K562 (cell line): ENCODE data around the gene MCM3. TPM values are rescaled to one million over a fixed set of nuclear protein-coding genes. Genes with fewer than 3 reads are reported as not detected.
A peak's percentile ranks its signal among the peaks of the same experiment; 100 is the strongest.

Source experiments
- ATF3 ChIP-seq, 2 experiments: fragments of 450-650 bp in 1 of 2; sonication (generic) in 1 of 2; formaldehyde crosslinking in 1 of 2; IDR thresholded peaks in 1 of 2; conservative IDR thresholded peaks in 1 of 2; 2 replicates each; pipeline versions ENCODE4 v1.6.1 to v1.8.1; 2016 to 2023; ENCODE audit warnings: mild to moderate bottlenecking in 2 of 2, moderate library complexity in 2 of 2, inconsistent platforms in 1 of 2, missing genetic modification reagents in 1 of 2
- BDP1 ChIP-seq: IDR thresholded peaks from 3 replicates; pipeline ENCODE4 v1.6.1; 2011; ENCODE audit not compliant: insufficient read length, insufficient read depth
- CEBPB ChIP-seq: fragments of 450-650 bp; IDR thresholded peaks from 2 replicates; pipeline ENCODE4 v1.6.1; 2016; ENCODE audit warnings: missing genetic modification characterization, missing compliant biosample characterization
- DMBX1 ChIP-seq: fragments of 250-450 bp; sonication (Bioruptor Pico); IDR thresholded peaks from 2 replicates; pipeline ENCODE4 v1.8.0; 2022; ENCODE audit warnings: inconsistent platforms, mild to moderate bottlenecking, moderate library complexity, borderline replicate concordance
- FOS ChIP-seq: IDR thresholded peaks from 3 replicates; pipeline ENCODE4 v1.6.1; 2011; ENCODE audit not compliant: insufficient read length; ENCODE audit errors: extremely low read depth
- GTF2E2 ChIP-seq: fragments of 200-800 bp; sonication (Bioruptor generic); IDR thresholded peaks from 2 replicates; pipeline ENCODE4 v1.6.1; 2016; ENCODE audit warnings: missing genetic modification characterization, missing compliant biosample characterization
- KAT7 ChIP-seq: sonication (generic); formaldehyde crosslinking; IDR thresholded peaks from 2 replicates; pipeline ENCODE4 v1.8.0; 2022; ENCODE audit warnings: missing genetic modification reagents, mild to moderate bottlenecking, borderline replicate concordance
- RBM34 ChIP-seq: fragments of 200-400 bp; formaldehyde crosslinking; IDR thresholded peaks from 2 replicates; pipeline ENCODE4 v1.6.1; 2018; ENCODE audit warnings: low read length, borderline replicate concordance; ENCODE audit not compliant: insufficient read depth
- RBM39 ChIP-seq: fragments of 200-400 bp; formaldehyde crosslinking; optimal IDR thresholded peaks from 2 replicates; pipeline ENCODE3; 2018; ENCODE audit warnings: low read depth, low read length
- REST ChIP-seq, 2 experiments: fragments of 450-650 bp; formaldehyde crosslinking in 1 of 2; IDR thresholded peaks; 2 replicates each; pipeline versions ENCODE4 v1.4.0 to v1.6.1; 2014 to 2020; ENCODE audit warnings: mild to moderate bottlenecking in 2 of 2, borderline replicate concordance in 1 of 2, low read depth in 1 of 2
- STAT5A ChIP-seq: IDR thresholded peaks from 2 replicates; pipeline ENCODE4 v1.6.1; 2012; ENCODE audit warnings: low read length, inconsistent platforms, borderline replicate concordance
- TAF7 ChIP-seq: fragments of 450-650 bp; IDR thresholded peaks from 2 replicates; pipeline ENCODE4 v1.6.1; 2016; ENCODE audit warnings: missing genetic modification characterization, missing compliant biosample characterization
- TRIM24 ChIP-seq, 2 experiments: fragments of 450-650 bp; IDR thresholded peaks; 2 replicates each; pipeline ENCODE4 v1.6.1; 2016
- U2AF2 ChIP-seq: fragments of 200-400 bp; formaldehyde crosslinking; optimal IDR thresholded peaks from 2 replicates; pipeline ENCODE3; 2017; ENCODE audit warnings: low read depth, mild to moderate bottlenecking, low read length
- USF1 ChIP-seq: sonication (generic); formaldehyde crosslinking; IDR thresholded peaks from 2 replicates; pipeline ENCODE4 v1.9.0; 2022; ENCODE audit warnings: mild to moderate bottlenecking, missing genetic modification reagents
- ZNF445 ChIP-seq: fragments of 250-450 bp; sonication (Bioruptor Pico); IDR thresholded peaks from 2 replicates; pipeline ENCODE4 v1.4.0; 2020; ENCODE audit warnings: low read depth, mild to moderate bottlenecking, moderate library complexity
- ZNF589 ChIP-seq: fragments of 200-800 bp; sonication (Bioruptor generic); IDR thresholded peaks from 2 replicates; pipeline ENCODE4 v1.6.1; 2016; ENCODE audit warnings: low read depth, missing genetic modification characterization, missing compliant biosample characterization
- polyA plus RNA-seq, 8 experiments: library from polyadenylated mRNA; depleted of rRNA in 4 of 8; stranded (reverse) in 5 of 8; unstranded in 3 of 8; fragments of >200 nt; fragmentation: Nextera tagmentation in 2 of 8; fragmentation: Illumina TruSeq in 1 of 8; extraction: Ambion mirVana in 2 of 8; extraction: Trizol in 1 of 8; gene quantifications; 2 replicates each; pipeline versions ENCODE4 v1.2.1 to v1.2.3, GENCODE V29; 2011 to 2014; ENCODE audit warnings: inconsistent platforms in 1 of 8, missing spikeins in 1 of 8
- total RNA-seq, 7 experiments: library from RNA; depleted of rRNA in 6 of 7; stranded (reverse); fragments of >200 nt in 6 of 7; fragmentation: Illumina TruSeq in 2 of 7; extraction: Trizol in 2 of 7; gene quantifications; 2 replicates each; pipeline versions ENCODE4 v1.2.1 to v1.2.3, GENCODE V29; 2011 to 2021; ENCODE audit warnings: low replicate concordance in 1 of 7

MCM3 gene
- total and polyA plus RNA-seq, 9 of the 15 experiments (the other 6 are each of a cell fraction or from before 2014, with no cell fraction given) = 76.1 to 270 (median 250) TPM

GRCh38 chr6:52263709-52264540, 20.6 kb downstream of the MCM3 start (continued):
- TF ChIP-seq ZNF589 (no peak), USF1 (no peak), RBM34 (no peak), BDP1 (no peak), ATF3 (IDR thresholded peaks at IDR 0.05) (no peak), ATF3 (CRISPR knock-in tag; conservative IDR thresholded peaks at IDR 0.05) (no peak), REST (IDR thresholded peaks at IDR 0.05; ENCODE audit: borderline replicate concordance) (peak; percentile 43; the same call in 1 of the 2 replicates), REST (CRISPR knock-in tag; IDR thresholded peaks at IDR 0.05; ENCODE audit: low read depth) (no peak), GTF2E2 (no peak), TRIM24 (IDR thresholded peaks at IDR 0.05) (no peak), ZNF445 (CRISPR knock-in tag) (no peak), TAF7 (tag) (no peak), RBM39 (no peak), FOS (no peak), CEBPB (tag) (no peak), DMBX1 (CRISPR knock-in tag) (no peak), KAT7 (CRISPR knock-in tag) (no peak), U2AF2 (no peak), STAT5A (no peak)
